CD8-positive, alpha-beta memory T cell (primary cell): ENCODE results near the gene MYOM1. TPM values are rescaled to one million over a fixed set of nuclear protein-coding genes. Genes with fewer than 3 reads are reported as not detected.

Source experiments
- CTCF ChIA-PET: fragments of 350-600 bp; sonication (Branson Sonifier 250); formaldehyde crosslinking; loops from one replicate; lab custom pipeline; 2021; ENCODE audit warnings: antibody characterized with exemption; lab: Charles Lee
- POLR2A ChIA-PET: fragments of 350-600 bp; sonication (Branson Sonifier 250); formaldehyde crosslinking; loops from one replicate; lab custom pipeline; 2021; ENCODE audit warnings: antibody characterized with exemption; lab: Charles Lee
- DNase-seq, 5 donors: peaks; one replicate each; pipeline versions ENCODE4 v3.0.0 to v3.0.0-alpha.2; 2020 to 2022; ENCODE audit warnings: mixed read lengths in 1 of 5
- H3K27ac ChIP-seq: one replicate; pipeline ENCODE4 v1.7.0; 2013; ENCODE audit warnings: low read depth, mild to moderate bottlenecking, low read length, moderate library complexity
- H3K27me3 ChIP-seq: 2 replicates; pipeline ENCODE4 v1.7.0; 2013; ENCODE audit warnings: low read length, mild to moderate bottlenecking; ENCODE audit not compliant: insufficient read depth, poor library complexity, severe bottlenecking
- H3K36me3 ChIP-seq: 2 replicates; pipeline ENCODE4 v1.7.0; 2013; ENCODE audit warnings: mild to moderate bottlenecking, low read length, moderate library complexity; ENCODE audit not compliant: insufficient read depth
- H3K4me1 ChIP-seq: 2 replicates; pipeline ENCODE4 v1.7.0; 2013; ENCODE audit warnings: mild to moderate bottlenecking, low read length, moderate library complexity; ENCODE audit not compliant: insufficient read depth
- H3K4me3 ChIP-seq: 2 replicates; pipeline ENCODE4 v1.7.0; 2013; ENCODE audit warnings: mild to moderate bottlenecking, low read length
- H3K9me3 ChIP-seq: 2 replicates; pipeline ENCODE4 v1.7.0; 2013; ENCODE audit warnings: mild to moderate bottlenecking, low read length
- H3K27ac Mint-ChIP-seq, 8 donors: one replicate each; pipeline ENCODE4 v1.8.0; 2020 to 2021; ENCODE audit warnings: mixed read lengths in 8 of 8, mild to moderate bottlenecking in 6 of 8, inconsistent platforms in 3 of 8, moderate library complexity in 3 of 8
- H3K27me3 Mint-ChIP-seq, 2 donors: one replicate each; pipeline ENCODE4 v1.8.0; 2020 to 2021; ENCODE audit warnings: mixed read lengths in 2 of 2, mild to moderate bottlenecking in 1 of 2, moderate library complexity in 1 of 2
- H3K36me3 Mint-ChIP-seq, 3 donors: one replicate each; pipeline ENCODE4 v1.8.0; 2020 to 2021; ENCODE audit warnings: mixed read lengths in 3 of 3, inconsistent platforms in 1 of 3, mild to moderate bottlenecking in 1 of 3
- H3K4me1 Mint-ChIP-seq, 3 donors: one replicate each; pipeline ENCODE4 v1.8.0; 2020 to 2021; ENCODE audit warnings: mixed read lengths in 3 of 3, inconsistent platforms in 1 of 3, mild to moderate bottlenecking in 1 of 3
- H3K4me3 Mint-ChIP-seq, 7 donors: one replicate each; pipeline ENCODE4 v1.8.0; 2020 to 2021; ENCODE audit warnings: mixed read lengths in 7 of 7, mild to moderate bottlenecking in 6 of 7, moderate library complexity in 4 of 7, inconsistent platforms in 2 of 7
- H3K9me3 Mint-ChIP-seq, 5 donors: one replicate each; pipeline ENCODE4 v1.8.0; 2020 to 2022; ENCODE audit warnings: mixed read lengths in 5 of 5, mild to moderate bottlenecking in 3 of 5, moderate library complexity in 2 of 5, inconsistent platforms in 1 of 5
- polyA plus RNA-seq: library from polyadenylated mRNA; unstranded; fragments of 300-500 nt; fragmentation: Illumina TruSeq; gene quantifications from one replicate; pipeline ENCODE4 v1.2.3, GENCODE V29; 2021
- total RNA-seq, 2 experiments: library from RNA; stranded (reverse); gene quantifications; one replicate each; pipeline ENCODE4 v1.2.3, GENCODE V29; 2021

MYOM1 gene
- total and polyA plus RNA-seq, 3 experiments from 2014 or later, result 0.84 to 1.2 (median 0.92) TPM

DNA sequence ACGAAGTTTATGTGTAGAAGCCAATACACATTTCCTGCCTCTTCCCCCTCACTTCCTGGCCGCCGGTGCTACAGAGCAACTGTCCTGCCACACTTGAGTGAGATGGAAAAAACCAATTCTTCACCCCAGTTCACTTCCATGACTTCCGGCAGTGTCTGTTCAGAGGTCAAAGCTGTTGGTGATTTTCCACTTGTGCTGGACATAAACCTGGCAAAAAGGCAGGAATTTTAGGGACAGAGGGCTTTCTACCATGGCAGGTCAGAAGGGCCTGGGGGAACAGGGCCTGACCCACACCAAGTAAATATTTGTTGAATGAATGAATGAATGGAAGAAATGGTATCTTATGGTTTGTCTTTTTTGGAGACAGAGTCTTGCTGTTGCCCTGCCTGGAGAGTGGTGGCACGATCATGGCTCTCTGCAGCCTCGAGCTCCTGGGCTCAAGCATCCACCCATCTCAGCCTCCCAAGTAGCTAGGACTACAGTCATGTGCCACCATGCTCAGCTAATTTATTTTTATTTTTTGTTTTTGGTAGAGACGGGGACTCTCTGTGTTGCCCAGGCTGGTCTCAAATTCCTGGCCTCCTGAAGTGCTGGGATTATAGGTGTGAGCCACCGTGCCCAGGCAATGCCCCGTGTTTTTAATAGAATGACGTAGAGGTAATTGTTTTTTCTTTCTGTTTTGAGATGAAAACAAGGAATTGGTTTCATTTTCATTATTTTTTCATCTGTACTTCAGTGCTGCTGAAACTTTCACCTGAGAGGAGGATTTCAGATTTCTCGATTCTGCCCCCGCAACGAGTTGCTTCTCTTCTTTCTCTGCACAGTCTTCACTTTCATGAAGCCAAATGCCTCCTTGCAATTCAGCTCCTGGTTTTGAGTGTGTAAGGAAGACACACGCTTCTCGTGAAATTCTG is 158.8 kb downstream of the MYOM1 start:
- Histone ChIP-seq H3K27me3 (no peaks in the 10 kb centered on the region), H3K27ac (peak overlapping the region; percentile 83), H3K9me3 (no peaks in the 10 kb centered on the region), H3K36me3 (no peaks in the 10 kb centered on the region), H3K4me1 (peaks cover 75% of the 10 kb centered on the region), H3K4me3 (peak overlapping the region; percentile 62)
- Mint-ChIP-seq H3K36me3 (peaks cover 0 to 7% (median 0%) of the 10 kb centered on the region in 3 donors), H3K4me1 (peaks cover 71 to 80% (median 78%) of the 10 kb centered on the region in 3 donors), H3K27me3 (no peaks in the 10 kb centered on the region), H3K4me3 (peak overlapping the region; percentile 60 to 92 (median 83)), H3K27ac (peak overlapping the region; percentile 86 to 98 (median 97)), H3K9me3 (no peaks in the 10 kb centered on the region)
- DNase-seq, result peak; percentile 27 to 71 (median 65)
- ChIA-PET POLR2A (interaction anchor here (0.5 to 3.9 kb wide), 12 partner anchors 48 to 429 kb away, joined by 3 to 30 read pairs (median 4); partner anchors contain the start of genes LPIN2 and MYL12A), CTCF (interaction anchor here (0.7 to 6.3 kb wide), 17 partner anchors 14 to 186 kb away, joined by 3 to 144 read pairs (median 7); partner anchors contain the start of genes LPIN2 and MYL12A)

DNA sequence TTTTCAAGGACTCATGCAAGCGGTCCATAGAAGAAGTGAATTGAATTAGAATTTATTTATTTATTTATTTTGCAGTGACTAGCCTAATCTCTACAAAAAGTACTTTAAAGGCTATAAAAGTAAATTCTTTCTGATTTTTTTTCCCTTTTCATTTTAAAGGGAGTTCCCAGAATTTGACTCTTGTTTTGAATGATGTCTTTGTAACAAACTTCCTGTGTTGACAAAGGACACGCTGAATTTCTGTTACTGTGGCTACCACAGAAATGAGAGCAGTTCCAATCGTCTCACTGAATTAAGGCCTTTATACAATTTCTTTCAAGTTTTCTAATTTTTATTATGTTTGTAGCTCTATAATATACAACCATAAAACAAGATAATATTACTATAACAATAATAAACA is 160.5 kb downstream of the MYOM1 start:
- Histone ChIP-seq H3K4me1 (peaks cover 77% of the 10 kb centered on the region), H3K4me3 (no peak overlapping the region), H3K36me3 (no peaks in the 10 kb centered on the region), H3K9me3 (no peaks in the 10 kb centered on the region), H3K27ac (peak overlapping the region; percentile 83), H3K27me3 (no peaks in the 10 kb centered on the region)
- DNase-seq, result peak in 2 of 5 donors; percentile 50 to 63
- H3K4me1 Mint-ChIP-seq, result peaks cover 68 to 78% (median 75%) of the 10 kb centered on the region in 3 donors
- no peaks in the 10 kb centered on the region for H3K27me3 Mint-ChIP-seq
- POLR2A ChIA-PET, result interaction anchor here (0.6 to 3.9 kb wide), 3 partner anchors 30 to 189 kb away, joined by 4 to 15 read pairs (median 6); partner anchors contain the start of genes LPIN2 and MYL12A
- peaks cover under 1 to 7% (median 3%) of the 10 kb centered on the region in 3 donors for H3K36me3 Mint-ChIP-seq
- CTCF ChIA-PET, result interaction anchor here (0.9 to 4.2 kb wide), 4 partner anchors 63 to 187 kb away, joined by 3 to 42 read pairs (median 6); partner anchors contain the start of gene MYL12A
- no peaks in the 10 kb centered on the region for H3K9me3 Mint-ChIP-seq
- peak overlapping the region; percentile 86 to 98 (median 97) for H3K27ac Mint-ChIP-seq
- peak overlapping the region in 6 of 7 donors; percentile 11 to 72 (median 46) for H3K4me3 Mint-ChIP-seq

DNA sequence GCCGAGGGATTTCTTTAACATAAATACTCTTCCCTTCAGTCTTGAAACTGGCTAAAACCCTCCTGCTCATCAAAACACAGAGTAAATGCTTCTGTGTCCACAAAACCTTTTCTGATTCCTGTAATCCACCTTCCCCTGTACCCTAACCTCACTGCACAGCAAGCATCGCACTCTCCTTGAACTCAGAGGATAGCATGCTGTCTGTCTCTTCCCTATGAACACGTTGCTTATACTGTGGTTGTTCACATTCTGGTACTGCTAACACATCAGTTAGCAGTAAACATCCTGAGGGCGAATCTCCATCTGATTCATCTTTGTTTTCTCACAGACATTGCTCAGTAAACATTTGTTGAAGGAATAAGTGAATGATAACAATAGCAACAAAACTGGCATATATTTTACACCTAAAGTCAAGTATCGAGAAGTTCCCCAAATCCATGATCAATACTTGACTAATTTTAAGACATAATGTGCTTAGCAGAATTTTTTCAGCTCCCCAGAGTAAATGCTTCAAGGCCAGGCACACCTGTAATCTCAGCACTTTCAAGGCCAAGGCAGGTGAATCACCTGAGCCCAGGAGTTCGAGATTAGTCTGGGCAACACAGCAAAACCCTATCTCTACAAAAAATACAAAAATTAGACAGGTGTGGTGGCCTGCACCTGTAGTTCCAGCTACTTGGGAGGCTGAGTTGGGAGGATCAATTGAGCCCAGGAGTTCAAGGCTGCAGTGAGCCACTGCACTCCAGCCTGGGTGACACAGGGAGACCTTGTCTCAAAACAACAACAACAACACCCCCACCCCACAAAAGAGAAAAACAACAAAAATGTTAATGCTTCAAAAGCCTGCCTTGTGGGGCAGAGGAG is 161.2 kb downstream of the MYOM1 start:
- POLR2A ChIA-PET, result interaction anchor here (0.6 to 3.9 kb wide), 3 partner anchors 31 to 189 kb away, joined by 4 to 15 read pairs (median 6); partner anchors contain the start of genes LPIN2 and MYL12A
- CTCF ChIA-PET, result interaction anchor here (2.6 kb wide), 1 partner anchor 64 kb away, joined by 9 read pairs; no protein-coding TSS in a partner anchor

DNA sequence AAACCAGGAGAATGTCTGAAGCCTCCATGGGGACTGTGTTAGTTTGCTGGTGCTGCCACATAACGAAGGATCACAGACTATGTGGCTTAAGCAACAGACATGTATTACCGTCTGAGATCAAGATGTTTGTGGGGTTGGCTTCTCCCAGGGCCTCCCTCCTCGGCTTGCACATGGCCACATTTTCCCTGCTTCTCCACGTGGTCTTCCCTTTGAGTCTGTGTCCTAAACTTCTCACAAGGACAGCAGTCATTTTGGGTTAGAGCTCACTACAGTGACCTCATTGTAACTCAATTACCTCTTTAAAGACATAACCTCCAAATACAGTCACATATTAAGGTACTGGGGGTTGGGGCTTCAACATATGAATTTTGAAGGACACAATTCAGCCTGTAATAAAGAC is 162.2 kb downstream of the MYOM1 start:
- Mint-ChIP-seq H3K4me1 (peaks cover 68 to 78% (median 72%) of the 10 kb centered on the region in 3 donors), H3K27me3 (no peaks in the 10 kb centered on the region), H3K36me3 (peaks cover 2 to 13% (median 7%) of the 10 kb centered on the region in 3 donors), H3K27ac (peak overlapping the region; percentile 86 to 98 (median 97)), H3K4me3 (no peak overlapping the region), H3K9me3 (no peaks in the 10 kb centered on the region)
- ChIA-PET POLR2A (no interaction called here), CTCF (interaction anchor here (2.5 kb wide), 1 partner anchor 63 kb away, joined by 12 read pairs; no protein-coding TSS in a partner anchor)
- no peaks in the 10 kb centered on the region for H3K9me3 ChIP-seq
- DNase-seq, result no peak
- peaks cover 70% of the 10 kb centered on the region for H3K4me1 ChIP-seq
- H3K27ac ChIP-seq, result peak overlapping the region; percentile 83
- H3K4me3 ChIP-seq, result no peak overlapping the region
- H3K36me3 ChIP-seq, result no peaks in the 10 kb centered on the region
- no peaks in the 10 kb centered on the region for H3K27me3 ChIP-seq

More for the DNA sequence above, 161.2 kb downstream of the MYOM1 start:
- Mint-ChIP-seq H3K4me1 (peaks cover 71 to 80% (median 75%) of the 10 kb centered on the region in 3 donors), H3K9me3 (no peaks in the 10 kb centered on the region), H3K27me3 (no peaks in the 10 kb centered on the region), H3K4me3 (peak overlapping the region; percentile 2 to 72 (median 55)), H3K27ac (peak overlapping the region; percentile 86 to 98 (median 97)), H3K36me3 (peaks cover 2 to 7% (median 7%) of the 10 kb centered on the region in 3 donors)
- peak in 2 of 5 donors; percentile 23 to 48 for DNase-seq
- Histone ChIP-seq H3K9me3 (no peaks in the 10 kb centered on the region), H3K27me3 (no peaks in the 10 kb centered on the region), H3K4me3 (no peak overlapping the region), H3K36me3 (no peaks in the 10 kb centered on the region), H3K27ac (peak overlapping the region; percentile 83), H3K4me1 (peaks cover 77% of the 10 kb centered on the region)

DNA sequence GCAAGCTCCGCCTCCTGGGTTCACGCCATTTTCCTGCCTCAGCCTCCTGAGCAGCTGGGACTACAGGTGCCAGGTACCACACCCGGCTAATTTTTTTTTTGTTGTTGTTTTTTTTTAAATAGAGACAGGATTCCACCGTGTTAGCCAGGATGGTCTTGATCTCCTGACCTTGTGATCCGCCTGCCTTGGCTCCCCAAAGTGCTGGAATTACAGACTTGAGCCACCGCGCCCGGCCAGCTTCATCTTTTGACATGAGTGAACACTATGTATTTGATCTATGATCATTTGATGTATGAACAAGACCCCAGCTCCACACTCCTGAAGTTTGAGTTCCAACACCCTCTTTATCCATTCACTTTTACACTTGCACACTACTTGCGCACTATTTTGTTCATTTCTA is 163.5 kb downstream of the MYOM1 start:
- ChIA-PET CTCF (interaction anchor here (0.8 to 2.5 kb wide), 4 partner anchors 62 to 95 kb away, joined by 3 to 12 read pairs (median 5); no protein-coding TSS in a partner anchor), POLR2A (no interaction called here)
- Mint-ChIP-seq H3K27me3 (no peaks in the 10 kb centered on the region), H3K9me3 (no peaks in the 10 kb centered on the region), H3K4me3 (no peak overlapping the region), H3K27ac (peak overlapping the region in 7 of 8 donors; percentile 48 to 98 (median 97)), H3K36me3 (peaks cover 2 to 15% (median 2%) of the 10 kb centered on the region in 3 donors), H3K4me1 (peaks cover 65 to 78% (median 72%) of the 10 kb centered on the region in 3 donors)
- H3K4me1 ChIP-seq, result peaks cover 70% of the 10 kb centered on the region
- H3K27ac ChIP-seq, result no peak overlapping the region
- H3K36me3 ChIP-seq, result no peaks in the 10 kb centered on the region
- no peaks in the 10 kb centered on the region for H3K27me3 ChIP-seq
- no peaks in the 10 kb centered on the region for H3K9me3 ChIP-seq
- H3K4me3 ChIP-seq, result no peak overlapping the region
- DNase-seq, result no peak

DNA sequence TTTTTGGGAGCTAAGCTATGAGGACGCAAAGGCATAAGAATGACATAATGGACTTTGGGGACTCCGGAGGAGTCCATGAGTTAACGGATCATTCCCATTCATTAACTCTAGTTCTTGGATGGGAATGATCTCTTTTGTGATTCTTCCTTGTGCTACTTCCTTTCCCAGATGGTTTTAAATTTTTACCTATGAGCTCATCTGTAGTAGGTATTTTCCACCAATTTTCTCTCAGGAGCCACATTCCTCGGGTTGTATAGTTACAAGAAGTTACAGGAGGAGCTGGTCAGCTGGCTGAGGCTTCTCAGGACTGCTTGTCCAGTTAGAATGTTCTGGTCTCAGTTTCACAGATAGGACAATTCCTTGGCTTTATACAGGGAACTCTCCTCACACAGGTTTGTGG is 164.0 kb downstream of the MYOM1 start:
- no peaks in the 10 kb centered on the region for H3K27me3 ChIP-seq
- peaks cover 65% of the 10 kb centered on the region for H3K4me1 ChIP-seq
- Mint-ChIP-seq H3K27me3 (peaks cover 0 to 2% of the 10 kb centered on the region in 2 donors), H3K27ac (no peak overlapping the region), H3K9me3 (no peaks in the 10 kb centered on the region), H3K36me3 (peaks cover 0 to 15% (median 2%) of the 10 kb centered on the region in 3 donors), H3K4me1 (peaks cover 60 to 73% (median 67%) of the 10 kb centered on the region in 3 donors), H3K4me3 (no peak overlapping the region)
- no peaks in the 10 kb centered on the region for H3K36me3 ChIP-seq
- H3K27ac ChIP-seq, result no peak overlapping the region
- ChIA-PET POLR2A (interaction anchor here (0.6 kb wide), 1 partner anchor 19 kb away, joined by 6 read pairs; no protein-coding TSS in a partner anchor), CTCF (interaction anchor here (0.8 to 2.5 kb wide), 4 partner anchors 61 to 96 kb away, joined by 3 to 12 read pairs (median 5); no protein-coding TSS in a partner anchor)
- H3K4me3 ChIP-seq, result no peak overlapping the region
- no peak for DNase-seq
- H3K9me3 ChIP-seq, result no peaks in the 10 kb centered on the region
